Spleen (tissue), 7 donors: ENCODE data around the gene ESYT2.

ENCODE experiments used
- POLR2A ChIP-seq, 3 donors: fragments of 450-650 bp; IDR thresholded peaks; one replicate each; pipeline ENCODE4 v1.5.1; 2017; ENCODE audit warnings: antibody characterized with exemption in 3 of 3, mild to moderate bottlenecking in 1 of 3
- POLR2AphosphoS5 ChIP-seq, 3 donors: sonication (generic); formaldehyde crosslinking; IDR thresholded peaks; one replicate each; pipeline ENCODE4 v1.5.1; 2017; ENCODE audit warnings: antibody characterized with exemption in 3 of 3
- TF ChIP-seq, protein P1 (sequence below), 11 experiments: fragments of 200-600 bp in 7 of 11; fragments of 450-650 bp in 4 of 11; sonication (generic) in 4 of 11; IDR thresholded peaks in 8 of 11; conservative IDR thresholded peaks in 3 of 11; 1 replicate in 7 of 11; 2 replicates in 4 of 11; pipeline versions ENCODE4 v1.4.0 to v1.8.0; 2016 to 2021; ENCODE audit warnings: antibody characterized with exemption in 11 of 11, inconsistent platforms in 4 of 11, mild to moderate bottlenecking in 1 of 11
- donor health status: DM: no; HTN: no; CAD: no; lungs with moderate emphysema.
- donor health status: DM: no; HTN: no; CAD: no.
- donor health status: DM: no; HTN: no; CAD: no.

DNA sequence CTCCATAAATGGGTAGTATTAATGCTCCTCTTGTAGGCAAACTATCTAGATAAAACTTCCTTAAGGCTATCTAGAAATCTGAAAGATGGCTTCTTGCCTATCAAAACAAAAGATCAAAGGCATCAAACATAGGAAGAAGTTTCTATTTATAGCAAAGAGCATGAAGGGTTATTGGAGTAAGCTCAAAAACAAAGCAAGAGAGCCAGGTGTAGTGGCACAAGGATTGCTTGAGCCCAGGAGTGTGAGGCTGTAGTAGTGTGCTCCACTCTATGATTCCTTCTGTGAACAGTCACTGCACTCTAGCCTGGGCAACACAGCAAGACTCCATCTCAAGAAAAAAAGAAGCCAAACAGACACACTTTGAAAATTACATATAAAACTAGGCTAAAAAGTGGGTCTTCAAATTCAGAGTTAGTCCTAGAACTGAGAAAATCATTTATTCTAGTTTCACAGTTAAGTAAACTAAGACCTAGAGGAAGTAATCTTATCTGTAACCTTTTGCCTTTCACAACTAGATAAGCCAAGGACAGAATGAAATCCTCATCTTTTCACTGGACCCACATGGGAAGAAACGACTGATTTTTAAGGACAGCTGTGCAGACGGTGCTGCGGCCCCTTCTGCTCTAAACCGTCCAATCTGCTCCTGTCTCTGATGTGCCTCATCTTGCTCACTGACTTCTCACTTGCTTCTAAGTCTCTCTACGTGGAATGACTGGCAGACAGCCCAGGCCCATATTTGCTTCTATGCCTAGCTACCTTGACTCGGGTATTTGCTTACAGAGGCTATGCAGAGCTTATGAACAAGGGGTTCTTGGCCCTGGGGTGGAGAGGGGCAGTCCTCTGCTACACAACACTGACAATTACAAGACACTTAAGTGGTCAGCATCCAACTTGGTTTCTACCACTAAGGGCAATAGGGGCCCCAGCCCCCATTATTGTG is 50.0 kb downstream of the ESYT2 start:
- TF ChIP-seq, protein P1, sequence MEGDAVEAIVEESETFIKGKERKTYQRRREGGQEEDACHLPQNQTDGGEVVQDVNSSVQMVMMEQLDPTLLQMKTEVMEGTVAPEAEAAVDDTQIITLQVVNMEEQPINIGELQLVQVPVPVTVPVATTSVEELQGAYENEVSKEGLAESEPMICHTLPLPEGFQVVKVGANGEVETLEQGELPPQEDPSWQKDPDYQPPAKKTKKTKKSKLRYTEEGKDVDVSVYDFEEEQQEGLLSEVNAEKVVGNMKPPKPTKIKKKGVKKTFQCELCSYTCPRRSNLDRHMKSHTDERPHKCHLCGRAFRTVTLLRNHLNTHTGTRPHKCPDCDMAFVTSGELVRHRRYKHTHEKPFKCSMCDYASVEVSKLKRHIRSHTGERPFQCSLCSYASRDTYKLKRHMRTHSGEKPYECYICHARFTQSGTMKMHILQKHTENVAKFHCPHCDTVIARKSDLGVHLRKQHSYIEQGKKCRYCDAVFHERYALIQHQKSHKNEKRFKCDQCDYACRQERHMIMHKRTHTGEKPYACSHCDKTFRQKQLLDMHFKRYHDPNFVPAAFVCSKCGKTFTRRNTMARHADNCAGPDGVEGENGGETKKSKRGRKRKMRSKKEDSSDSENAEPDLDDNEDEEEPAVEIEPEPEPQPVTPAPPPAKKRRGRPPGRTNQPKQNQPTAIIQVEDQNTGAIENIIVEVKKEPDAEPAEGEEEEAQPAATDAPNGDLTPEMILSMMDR (IDR thresholded peaks at IDR 0.05 in 8 of 11, conservative IDR thresholded peaks at IDR 0.05 in 3 of 11), result no peak
- TF ChIP-seq POLR2A (IDR thresholded peaks at IDR 0.05) (no peak), POLR2AphosphoS5 (IDR thresholded peaks at IDR 0.05) (no peak)
